Activated CD4-positive, alpha-beta T cell treated with anti-CD3 and anti-CD28 coated beads for 4 hours (primary cell): ENCODE measurements around the gene FBXO15.

Experiments
- DNase-seq, 2 donors: peaks; one replicate each; pipeline ENCODE4 v3.0.0-alpha.2; 2020

FBXO15 gene, protein sequence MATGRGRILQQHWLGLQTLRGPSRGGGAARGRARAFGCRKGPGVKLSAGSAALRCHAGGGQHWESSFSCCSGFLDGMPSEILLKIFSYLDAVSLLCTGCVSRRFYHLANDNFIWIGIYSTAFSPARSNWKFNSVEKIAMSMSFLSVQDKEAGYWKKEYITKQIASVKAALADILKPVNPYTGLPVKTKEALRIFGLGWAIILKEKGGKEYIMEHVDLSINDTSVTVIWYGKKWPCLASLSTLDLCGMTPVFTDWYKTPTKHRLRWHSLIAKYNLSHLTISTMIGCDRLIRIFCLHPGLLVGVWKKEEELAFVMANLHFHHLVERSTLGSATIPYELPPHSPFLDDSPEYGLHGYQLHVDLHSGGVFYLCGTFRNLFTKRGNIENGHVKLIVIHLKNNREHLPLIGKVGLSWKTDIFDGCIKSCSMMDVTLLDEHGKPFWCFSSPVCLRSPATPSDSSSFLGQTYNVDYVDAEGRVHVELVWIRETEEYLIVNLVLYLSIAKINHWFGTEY

GRCh38 chr18:74147779-74148542 is at the start of gene FBXO15, which contains the start of gene TIMM21:
Gene FBXO15, minus strand, starts transcription at chr18:74147834. Its CDS starts 49 bp downstream, at chr18:74147785.
Gene TIMM21, plus strand, starts transcription at chr18:74148523. Its CDS starts 286 bp downstream, at chr18:74148809.
- DNase-seq: peak; percentile 94 to 95

DNA sequence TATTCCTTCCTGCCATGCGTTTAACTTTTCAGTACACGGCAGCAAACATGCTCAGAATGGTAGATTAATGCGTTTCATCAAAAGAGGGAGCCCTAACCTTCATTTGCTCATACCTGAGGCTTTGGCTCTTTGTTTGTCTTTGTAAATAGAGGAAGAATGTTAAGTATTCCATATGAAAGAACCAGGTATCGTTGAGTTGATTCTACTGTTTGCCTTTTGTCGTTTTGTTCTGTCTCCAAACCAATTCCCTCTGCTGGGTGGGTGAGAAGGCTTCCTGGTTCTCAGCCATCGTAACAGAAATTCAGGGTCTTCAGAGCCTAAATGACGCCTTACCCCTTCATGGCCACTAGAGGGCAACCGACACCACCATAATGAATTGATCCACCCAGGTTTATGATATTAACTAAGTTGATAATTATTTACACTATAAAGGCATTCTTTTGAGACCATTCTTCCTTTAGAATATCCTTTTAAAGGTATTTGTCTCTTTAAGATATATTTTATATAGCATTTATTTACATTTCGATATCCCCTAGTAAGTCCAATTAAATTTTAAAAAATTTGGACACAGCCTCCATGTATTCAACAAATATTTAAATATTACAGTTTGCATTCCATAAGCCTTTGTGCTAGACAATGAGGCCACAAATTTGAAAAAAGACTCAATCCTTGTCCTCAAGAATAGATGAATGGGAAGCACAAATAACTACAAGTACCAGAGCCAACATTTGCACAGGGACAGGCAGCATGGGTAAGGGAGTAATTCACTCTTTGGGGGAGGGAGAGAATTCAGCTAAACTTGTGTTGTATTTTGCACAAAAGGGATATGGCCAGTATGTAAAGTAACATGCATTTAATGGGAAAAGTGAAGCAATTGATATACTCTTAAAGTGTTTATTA is 48.8 kb upstream of the FBXO15 start:
- peak; percentile 35 to 52 for DNase-seq

DNA sequence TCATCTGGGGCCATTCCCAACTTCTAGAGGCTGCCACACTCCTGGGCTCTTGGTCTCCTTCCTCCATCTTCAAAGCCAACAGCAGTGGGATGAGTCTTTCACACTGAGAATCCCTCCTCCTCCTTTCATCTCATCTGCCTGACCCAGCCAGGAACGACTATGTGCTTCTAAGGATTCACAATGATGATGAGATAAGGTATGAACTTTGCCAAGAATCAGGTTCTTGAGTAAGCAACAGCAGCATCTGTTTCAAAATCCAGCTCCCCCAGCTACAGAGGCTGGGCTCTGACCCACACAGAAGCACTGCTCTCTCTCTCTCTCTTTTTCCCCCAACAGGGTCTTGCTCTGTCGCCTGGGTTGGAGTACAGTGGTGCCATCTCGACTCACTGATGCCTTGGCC is 47.1 kb upstream of the FBXO15 start:
- no peak for DNase-seq

DNA sequence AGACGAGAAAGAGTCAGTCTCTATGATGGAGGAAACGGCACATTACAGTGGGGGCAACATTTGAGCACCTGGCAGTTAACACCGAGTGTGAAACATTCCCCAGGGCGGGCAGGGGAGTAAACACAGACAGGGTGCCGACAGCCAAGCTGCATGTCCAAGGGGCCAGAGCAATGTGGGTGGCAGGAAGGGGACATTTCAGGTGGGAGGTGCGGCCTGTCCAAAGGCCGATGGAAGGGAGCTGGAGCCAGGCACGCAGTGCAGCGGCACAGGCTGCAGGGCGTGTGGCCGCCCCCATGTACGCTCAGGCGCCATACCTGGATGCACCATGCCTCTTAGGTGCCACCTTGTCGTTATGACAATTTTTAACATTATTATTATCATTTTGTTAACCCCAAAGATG is 43.9 kb upstream of the FBXO15 start:
- no peak for DNase-seq

GRCh38 chr18:74190086-74190485 is 42.5 kb upstream of the FBXO15 start:
- no peak for DNase-seq

- no peak for DNase-seq
Observed at GRCh38 chr18:74186661-74187060, 39.0 kb upstream of the FBXO15 start.

- DNase-seq: no peak
Observed at GRCh38 chr18:74185860-74186259, 38.2 kb upstream of the FBXO15 start.

- no peak for DNase-seq
Observed at GRCh38 chr18:74184875-74185274, 37.2 kb upstream of the FBXO15 start.

- no peak for DNase-seq
Observed at GRCh38 chr18:74183130-74183529, 35.5 kb upstream of the FBXO15 start.

GRCh38 chr18:74182335-74182734 is 34.7 kb upstream of the FBXO15 start:
- DNase-seq: no peak

DNA sequence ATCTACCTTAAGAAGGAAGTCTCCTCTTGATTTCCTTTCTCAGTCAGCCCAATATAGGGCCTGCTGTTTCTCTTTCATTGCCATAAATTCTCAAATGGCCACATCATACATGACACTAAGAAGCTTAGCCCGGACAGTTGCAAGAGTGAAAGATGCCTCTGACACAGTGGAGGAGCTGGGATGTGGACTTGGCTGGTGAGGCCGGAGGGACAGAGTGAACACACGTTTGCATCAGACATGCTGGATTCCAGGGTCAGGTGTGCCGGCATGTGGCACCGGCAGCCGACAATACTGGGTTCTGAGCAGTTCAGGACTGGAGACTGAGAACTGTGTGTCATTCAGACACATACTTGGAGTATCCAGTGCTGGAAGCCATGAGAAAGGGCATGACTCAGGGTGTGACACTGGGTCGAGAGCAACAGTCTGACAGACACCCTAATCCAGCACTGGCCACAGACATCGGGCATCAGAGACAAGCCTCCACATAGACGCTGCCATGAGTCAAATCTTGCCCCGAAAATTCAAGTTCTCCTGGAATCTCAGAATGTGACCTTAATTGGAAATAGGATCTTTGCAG is 32.1 kb upstream of the FBXO15 start:
- DNase-seq: no peak

GRCh38 chr18:74178884-74179283 is 31.2 kb upstream of the FBXO15 start:
- DNase-seq: no peak

- DNase-seq: no peak
Observed at GRCh38 chr18:74175658-74176057, 28.0 kb upstream of the FBXO15 start.

GRCh38 chr18:74173434-74173750 is 25.8 kb upstream of the FBXO15 start:
- DNase-seq: no peak

- no peak for DNase-seq
Observed at GRCh38 chr18:74172697-74173433, 25.2 kb upstream of the FBXO15 start.

GRCh38 chr18:74171910-74172606 is 24.4 kb upstream of the FBXO15 start:
- no peak for DNase-seq

DNA sequence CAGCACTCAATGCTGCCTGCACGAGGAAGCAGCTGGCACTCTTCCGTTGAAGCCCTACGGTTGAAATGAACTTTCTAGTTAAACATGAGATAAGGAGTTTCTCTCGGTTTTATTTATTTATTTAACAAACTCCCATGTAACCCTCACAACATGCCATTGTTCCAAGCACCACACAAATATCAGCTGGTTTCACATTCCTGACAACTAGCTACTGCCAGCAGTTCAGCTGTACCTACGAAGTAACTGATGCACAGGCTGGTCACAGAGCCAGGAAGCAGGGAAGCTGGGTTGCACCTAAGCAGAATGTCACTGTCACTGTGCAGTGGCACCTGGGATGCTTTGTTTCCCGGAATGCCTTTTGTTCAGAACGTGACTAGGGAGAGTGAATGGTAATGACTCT is 18.8 kb upstream of the FBXO15 start:
- DNase-seq: no peak

DNA sequence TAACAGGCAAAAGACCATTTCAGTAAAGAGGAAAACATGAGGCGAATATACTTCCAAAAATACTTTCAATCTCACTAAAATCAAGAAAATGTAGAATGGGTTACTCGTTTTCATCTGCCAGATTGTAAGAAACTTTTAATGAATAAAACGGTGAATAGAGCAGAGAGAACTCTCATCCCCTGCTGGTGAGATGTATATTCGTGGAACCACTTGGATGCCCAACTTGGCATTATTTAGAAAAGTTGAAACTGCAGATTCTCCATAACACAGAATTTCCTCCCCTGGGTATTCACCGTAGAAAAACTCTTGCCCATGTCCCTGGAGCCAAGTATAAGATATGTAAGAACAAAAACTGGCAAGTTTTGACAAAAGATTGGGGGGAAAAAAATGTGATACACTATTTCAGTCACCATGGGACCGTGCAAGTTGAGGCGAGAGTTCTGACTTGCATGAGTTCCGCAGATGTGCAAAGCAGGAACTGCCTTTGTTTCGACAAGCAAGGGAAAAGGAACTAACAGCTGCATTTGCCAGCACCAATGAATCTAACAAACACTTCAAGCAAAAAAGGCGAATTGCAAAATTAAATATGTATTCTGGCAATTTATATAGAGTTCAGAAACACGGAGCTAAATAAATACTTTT is 15.5 kb upstream of the FBXO15 start:
- no peak for DNase-seq

GRCh38 chr18:74155276-74155675 is 7.6 kb upstream of the FBXO15 start:
- DNase-seq: no peak

DNA sequence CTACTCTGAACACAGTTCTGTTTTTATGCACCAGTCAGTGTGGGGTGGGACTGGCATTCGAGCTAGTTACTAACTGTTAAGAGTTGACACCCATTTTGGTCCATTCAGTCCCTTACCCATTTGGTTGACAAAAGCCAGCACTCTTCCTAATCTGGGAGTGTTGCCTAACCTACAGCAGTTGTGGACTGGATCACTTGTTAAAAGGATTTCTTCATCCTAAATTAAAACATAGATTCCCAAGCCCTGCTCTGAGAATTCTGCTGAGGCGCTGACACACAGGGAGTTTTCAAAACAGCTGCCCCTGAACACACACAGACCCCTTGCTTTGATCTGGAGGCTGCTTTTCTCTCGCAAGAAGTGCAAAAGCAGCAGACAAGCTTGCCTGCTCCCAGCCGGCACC is 7.1 kb upstream of the FBXO15 start:
- no peak for DNase-seq

GRCh38 chr18:74153793-74154192 is 6.2 kb upstream of the FBXO15 start:
- no peak for DNase-seq
